Anterior cingulate cortex (tissue), 58 donors: ENCODE results near the gene TFEB.
"Not testable (repeated sequence)": the region's sequence is repeated elsewhere in the genome, so short reads cannot be mapped to it uniquely, and the experiment has no call there.

ENCODE experiments used
- DNase-seq, 58 donors: peaks; one replicate each; lab custom pipeline; 2025; lab: John Stamatoyannopoulos, UW

Gene TFEB

DNA sequence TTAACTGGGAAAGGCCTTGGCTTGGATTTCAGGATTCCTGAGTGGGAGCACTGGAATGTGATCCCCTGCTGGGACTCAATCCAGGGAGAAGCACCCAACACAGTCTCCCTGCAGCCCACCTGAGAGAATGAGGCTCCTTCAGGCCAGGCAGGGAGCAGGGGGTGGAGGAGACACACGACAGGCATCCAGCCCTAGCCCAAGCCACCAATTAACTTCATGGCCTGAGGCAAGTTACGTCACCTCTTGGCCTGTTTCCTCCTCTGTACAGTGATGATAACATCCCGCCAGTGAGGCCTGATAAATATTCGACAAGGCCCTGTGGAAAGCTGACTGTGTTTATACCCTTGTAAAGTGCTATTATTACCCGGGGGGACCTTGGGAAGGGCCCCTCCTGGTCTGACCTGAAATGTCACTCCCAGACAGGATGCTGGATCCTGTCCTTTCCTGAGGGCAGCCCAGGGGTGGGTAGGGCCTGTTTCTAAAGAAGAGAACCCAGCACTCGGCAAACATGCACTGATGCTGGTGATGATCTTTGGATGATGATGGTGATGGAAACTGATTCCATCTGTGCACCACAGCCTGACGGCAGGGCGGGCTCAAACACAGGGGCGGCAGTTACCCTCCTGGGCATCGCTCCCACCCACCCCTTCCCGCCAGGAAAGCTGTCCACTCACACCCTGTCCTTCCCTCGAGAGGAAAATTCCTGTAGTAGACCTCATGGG, 31.9 kb upstream of the TFEB start:
- no peak for DNase-seq

DNA sequence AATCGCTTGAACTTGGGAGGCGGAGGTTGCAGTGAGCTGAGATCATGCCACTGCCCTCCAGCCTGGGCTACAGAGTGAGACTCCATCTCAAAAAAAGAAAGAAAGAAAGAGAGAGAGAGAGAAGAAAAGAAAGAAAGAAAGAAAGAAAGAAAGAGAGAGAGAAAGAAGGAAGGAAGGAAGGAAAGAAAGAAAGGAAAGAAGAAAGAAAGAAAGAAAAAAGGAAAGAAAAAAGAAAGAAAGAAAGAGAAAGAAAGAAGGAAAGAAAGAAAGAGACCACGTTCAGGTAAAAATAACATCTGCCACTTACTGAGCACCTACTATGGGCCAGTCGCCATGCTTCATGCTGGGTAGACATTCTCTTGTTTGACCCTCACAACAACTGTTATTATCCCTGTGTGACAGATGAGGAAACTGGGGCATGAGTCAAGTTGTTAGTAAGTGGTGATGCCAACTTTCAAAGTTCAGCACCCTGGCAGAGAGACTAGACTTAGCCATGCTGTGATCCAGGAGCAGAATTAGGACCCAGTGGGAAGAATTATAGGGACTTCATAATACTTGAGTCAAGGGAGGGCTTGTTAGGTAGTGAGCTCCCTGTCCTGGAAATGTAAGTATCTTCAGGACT, 30.7 kb upstream of the TFEB start:
- DNase-seq: not testable (repeated sequence)

DNA sequence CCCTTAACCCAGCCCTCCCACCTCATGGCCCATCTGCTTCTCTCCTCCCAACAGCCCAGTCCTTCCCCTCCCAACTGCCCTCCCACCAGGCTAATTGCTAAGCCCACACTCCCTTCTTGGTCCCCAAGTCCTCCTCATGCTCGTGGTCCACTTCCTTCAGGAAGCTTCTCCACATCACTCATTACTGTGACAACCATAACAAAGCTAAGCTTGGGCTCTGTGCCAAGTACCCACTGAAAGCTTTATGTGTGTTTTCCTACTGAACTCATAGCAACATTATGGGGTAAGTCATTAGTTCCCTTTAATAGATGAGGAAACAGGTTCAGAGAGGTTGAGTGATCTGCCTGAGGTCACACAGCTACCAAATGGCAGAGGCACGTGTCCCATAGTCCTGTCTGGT, 28.1 kb upstream of the TFEB start:
- no peak for DNase-seq

DNA sequence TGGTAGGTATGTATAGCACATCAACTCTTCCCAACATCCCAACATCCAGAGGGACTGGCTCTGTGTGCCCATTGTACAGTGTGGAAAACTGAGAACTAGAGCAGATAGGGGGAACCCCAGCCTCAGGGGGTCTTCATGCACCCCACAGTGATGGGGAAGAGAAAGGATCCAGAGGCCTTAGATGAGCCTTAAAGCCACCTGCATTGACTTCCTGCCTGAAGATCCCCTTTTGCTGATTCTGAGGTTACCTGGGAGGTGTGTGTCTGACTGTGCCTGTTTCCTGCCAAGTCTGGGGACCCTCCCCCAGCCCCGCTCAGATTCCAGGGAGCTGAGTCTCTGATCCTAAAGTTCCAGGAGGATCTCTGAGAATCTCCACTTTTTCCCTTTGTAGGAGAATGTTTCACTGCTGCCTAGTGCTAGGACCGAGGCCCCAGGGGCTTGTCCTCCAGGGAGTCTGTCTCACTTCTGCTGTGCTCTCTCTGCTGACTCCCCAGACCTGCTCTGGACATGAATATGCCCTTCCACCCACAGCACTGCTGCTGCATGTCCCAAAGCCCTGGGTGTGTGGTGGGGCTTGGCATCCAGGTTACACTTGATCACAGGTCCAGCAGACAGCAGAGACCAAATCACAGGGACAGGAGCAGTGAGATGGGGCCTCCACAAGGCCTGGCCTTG, 24.6 kb upstream of the TFEB start:
- no peak for DNase-seq

DNA sequence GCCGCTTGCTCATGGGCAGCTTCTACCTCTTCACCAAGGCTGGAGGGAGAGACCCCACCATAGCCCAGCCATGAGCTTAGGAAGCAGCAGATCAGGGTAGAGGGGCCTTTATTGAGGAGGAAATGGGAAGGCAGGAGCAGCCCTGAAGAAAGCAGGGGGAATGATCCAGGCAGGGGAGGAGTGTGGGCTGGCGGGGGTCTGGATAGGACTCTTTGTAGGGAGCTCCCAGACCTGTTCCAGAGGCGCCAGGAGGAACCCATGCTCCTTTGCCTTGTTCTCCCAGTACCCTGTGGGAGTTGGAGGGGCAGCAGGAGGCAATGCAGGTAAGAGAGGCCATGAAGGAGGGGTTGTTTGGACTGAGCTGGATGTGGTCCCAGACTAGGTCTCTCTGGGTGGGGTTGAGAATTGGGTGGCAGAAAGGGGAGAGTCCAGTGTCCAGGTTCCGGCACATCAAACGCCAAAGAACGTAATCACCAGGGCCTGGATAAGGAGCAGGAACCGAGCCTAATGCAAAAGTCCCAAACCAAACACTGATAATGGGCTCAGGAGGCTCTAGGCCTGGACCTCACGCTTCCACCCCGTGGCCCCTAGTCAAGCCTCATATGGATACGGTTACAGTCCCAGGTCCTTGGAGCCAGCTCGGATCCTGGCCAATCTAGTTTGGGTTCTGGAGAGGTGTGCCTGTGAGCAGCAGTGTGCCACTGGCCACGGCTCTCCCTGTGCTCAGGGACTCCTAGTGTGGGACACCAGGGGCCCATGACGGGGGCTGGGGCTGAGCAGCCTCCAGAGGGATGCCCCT, 23.9 kb upstream of the TFEB start:
- no peak for DNase-seq

DNA sequence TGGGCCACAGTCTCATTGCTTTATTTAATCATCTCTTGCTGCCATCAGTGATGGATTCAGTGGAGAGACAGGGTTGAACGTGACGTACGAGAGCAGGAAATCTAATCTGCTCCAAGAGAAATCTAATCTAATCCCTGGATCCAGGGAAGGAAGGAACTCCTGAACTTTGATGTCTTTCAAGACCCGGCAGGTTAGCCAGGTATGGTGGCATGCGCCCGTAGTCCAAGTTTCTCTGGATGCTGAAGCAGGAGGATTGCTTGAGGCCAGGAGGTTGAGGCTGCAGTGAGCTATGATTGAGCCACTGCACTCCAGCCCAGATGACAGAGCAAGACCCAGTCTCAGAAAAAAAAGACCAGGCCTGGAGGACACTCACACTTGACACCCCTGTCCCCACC, 23.2 kb upstream of the TFEB start:
- DNase-seq: no peak

DNA sequence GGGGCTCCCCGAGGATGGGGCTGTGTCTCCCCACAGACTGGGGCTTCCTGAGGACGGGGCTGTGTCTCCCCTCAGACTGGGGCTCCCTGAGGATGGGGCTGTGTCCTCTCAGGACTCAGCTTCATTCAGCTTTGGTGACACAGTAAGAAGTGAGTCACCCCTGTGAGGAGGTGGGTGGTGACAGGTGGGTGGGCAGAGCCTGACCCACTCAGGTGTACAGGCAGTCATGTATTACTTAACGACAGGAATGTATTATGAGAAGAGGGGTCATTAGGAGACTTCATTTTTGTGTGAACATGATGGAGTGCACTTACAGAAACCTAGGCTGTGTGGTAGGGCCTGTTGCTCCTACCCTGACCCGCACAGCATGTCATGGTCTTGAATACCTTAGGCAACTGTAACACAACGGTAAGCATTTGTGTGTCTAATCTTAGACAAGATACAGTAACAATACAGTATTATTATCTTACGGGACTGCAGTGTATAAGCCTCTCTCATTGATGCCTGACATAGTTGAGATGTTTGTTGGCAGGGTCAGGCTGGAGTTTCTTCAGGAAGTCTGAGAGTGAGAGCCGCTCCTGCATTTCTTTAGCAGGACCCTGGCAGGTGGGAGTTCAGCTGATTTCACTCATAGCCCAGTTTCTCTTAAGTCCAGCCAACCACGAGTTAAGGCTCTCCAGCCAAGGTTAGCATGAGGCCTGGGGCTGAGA, 22.7 kb upstream of the TFEB start:
- DNase-seq: no peak

DNA sequence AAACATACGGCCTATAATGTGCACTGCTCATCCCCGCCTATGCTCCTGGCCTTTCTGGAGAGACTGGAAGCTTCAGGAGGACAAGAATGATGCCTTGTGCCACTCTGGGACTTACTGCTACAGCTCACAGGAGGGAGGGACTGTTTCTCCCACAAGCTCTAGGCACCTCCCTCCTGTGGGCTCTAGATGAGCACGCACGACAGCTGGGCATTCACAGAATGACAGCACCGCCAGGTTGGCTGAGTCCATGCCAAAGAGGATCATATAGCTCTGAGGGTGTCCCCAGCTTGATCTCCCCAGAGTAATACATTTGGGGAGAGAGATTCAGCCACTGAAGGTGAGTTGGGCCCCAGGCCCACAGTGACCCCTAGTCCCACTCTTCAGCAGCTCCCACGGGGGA, 21.9 kb upstream of the TFEB start:
- DNase-seq: no peak

DNA sequence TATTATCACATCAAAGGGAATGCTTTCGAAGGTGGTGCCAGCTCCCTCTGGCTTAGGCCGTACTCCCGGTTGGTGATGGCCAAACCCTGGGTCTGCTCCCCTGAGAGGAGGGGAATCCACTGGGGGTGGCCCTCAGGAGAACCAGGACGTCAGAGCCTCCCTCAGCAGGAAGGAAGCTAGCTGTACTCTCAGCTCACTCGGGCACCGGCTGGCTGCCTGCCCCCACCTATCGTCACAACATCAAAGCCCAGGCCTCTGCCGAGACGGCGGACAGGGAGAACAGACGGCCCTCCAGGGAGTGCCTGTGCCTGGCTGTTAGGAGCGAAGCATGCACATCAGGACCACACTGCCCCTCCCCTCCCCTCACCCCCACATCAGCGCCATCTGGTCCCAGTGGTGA, 20.9 kb upstream of the TFEB start:
- no peak for DNase-seq

DNA sequence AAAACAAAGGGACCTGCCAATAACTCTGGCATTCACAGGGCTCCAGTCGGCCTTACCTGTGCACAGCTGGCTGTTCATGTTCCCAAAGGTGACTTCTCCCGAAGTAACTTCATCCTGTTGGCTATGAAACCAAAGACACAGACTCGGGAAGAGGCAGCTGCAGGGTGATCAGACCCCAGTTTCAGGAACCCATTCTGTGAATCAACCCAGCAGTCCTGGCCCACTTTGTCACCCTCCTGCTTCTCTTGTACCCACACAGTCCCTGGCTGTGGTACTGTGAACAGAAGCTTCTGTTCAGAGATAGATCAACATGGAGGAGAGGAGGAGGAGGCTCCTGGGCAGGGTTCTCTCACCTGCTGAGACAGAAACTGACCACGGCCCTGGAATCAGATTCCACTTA, 20.5 kb upstream of the TFEB start:
- no peak for DNase-seq

DNA sequence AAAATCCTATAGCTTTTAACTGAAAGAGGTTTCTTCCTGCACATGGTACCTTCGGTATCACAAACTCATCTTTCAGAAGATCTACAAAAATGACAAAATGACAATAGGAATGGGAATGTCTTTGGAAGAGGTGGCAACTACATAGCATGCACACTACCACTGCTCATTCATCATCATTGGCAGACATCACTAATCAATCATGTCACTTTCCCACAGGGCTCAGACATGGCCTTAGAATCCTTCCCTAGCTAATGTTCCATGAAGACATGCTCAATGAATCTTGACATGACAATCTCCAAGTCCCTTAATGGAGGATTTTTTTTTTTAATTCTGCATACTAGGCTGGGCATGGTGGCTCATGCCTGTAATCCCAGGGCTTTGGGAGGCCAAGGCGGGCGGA, 15.0 kb upstream of the TFEB start:
- DNase-seq: no peak

DNA sequence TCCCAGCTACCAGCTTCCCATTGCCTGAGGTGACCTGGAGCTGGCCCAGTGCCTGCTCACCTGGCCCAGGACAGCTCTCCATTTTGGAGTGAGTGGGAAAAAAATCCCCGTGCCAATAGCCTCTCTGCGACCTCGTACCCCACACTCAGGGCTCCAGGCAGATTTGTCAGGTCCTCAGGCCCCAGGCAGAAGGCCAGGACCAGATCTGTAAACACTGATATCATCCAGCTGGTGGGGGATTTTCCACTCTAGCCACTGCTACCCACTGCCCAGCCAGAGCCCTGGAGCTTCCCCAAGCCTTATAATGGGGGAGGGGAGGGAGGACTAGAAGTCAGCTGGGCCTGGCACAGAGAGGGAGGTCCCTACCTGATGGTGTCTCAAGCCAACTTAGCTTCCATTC, 13.1 kb upstream of the TFEB start:
- no peak for DNase-seq

DNA sequence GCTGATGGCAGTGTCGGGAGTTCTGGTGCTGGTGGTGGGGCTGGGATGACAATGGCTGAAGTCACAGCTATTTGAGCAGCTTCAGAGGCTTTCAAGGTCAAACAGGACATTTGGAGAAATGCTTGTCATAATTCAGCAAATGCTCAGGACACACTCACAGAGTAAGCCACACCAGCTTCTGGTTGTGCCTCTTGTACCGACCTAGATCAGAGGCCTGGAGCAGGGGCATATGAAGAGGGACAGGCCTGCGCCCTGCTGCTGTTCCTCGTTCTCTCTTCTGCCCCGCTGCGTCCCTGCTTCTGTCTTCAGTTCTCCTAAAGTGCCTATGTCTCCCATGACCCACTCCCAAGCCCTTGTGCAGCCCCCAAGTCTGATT, 12.7 kb upstream of the TFEB start:
- DNase-seq: no peak

DNA sequence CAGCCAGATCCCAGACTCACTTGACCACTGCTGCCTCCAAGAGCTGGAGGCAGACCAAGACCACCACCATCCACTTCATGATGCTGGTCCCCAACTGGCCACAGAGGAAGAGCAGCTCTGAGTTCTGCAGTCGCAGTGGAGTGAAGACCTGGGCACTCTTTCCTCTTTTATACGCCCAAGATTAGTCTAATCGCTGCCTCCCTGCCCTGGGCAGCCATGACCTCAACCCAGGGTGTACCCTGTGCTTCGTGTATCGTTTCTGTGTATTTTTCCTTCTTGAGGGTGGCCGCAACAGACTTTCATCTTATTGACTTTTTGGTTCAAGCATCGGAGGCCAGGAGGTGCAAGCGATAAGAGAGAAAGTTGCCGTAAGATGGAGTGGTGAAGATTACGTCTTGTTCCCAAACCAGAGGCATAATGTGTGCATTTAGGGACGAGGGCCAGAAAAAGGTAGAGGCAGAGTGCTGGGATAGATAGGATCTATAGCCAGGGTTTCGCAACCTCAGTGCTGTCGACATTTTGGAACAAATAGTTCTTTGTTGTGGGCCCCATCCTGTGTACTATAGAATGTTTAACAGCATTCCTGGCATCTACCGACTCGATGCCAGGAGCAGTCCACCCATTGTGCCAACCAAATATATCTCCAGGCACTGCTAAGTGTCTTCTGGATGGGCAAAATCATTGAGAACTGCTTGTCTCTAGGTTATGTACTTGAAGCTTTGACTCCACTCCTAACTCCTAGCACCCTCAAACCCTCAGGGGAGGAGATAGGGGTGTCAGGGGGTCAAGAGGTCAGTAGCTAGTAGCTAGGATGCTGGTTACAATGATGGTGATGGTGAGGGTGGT, 12.1 kb upstream of the TFEB start, which contains the start of gene PGC:
TSS of gene PGC (minus strand) at position 142 of the 846 bp plus-strand sequence. CDS start at position 79, 63 bp downstream.
- no peak for DNase-seq

DNA sequence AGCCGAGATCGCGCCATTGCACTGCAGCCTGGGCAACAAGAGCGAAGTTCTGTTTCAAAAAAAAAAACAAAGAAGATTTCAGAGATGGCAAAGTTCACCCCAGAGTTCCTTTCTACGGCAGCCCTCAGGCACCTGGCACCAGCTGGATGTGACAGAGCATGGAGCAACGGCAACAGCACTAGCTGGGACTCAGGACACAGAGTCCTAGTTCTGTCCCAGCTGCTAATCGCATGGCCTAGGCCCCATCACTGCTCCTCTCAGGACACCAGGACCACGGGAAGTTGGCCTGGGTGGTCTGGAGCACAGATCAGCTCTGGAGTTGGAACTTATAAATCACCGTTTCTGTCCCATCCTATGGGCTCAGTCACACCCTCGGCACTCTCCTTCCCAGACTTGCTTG, 10.7 kb upstream of the TFEB start:
- no peak for DNase-seq

DNA sequence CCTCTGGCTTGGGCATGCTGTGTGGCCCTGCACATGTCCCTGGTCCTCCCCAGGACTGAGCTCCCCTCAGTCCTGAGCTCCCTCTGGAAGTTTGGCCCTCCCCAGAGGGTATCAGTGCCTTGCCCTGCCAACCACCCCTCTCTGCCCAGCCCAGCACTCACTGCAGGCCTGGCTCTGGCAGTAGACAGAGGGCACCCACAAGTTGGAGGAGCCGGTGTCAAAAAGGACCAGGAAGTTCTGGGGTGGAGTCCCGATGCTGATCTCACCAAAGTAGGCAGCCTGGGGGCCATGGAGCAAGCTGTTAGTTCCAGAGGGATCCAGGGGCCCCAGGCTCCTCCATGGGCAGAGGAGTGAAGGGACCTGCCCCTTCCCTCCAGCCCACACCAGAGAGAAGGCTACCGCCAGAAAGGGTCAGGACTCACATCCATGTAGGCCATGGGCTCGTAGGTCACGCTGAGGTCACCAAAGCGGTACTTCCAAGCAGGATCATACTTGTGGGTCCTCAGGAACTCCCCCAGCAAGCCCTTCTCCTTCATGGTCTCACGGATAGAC, 8.9 kb upstream of the TFEB start:
- DNase-seq: no peak

DNA sequence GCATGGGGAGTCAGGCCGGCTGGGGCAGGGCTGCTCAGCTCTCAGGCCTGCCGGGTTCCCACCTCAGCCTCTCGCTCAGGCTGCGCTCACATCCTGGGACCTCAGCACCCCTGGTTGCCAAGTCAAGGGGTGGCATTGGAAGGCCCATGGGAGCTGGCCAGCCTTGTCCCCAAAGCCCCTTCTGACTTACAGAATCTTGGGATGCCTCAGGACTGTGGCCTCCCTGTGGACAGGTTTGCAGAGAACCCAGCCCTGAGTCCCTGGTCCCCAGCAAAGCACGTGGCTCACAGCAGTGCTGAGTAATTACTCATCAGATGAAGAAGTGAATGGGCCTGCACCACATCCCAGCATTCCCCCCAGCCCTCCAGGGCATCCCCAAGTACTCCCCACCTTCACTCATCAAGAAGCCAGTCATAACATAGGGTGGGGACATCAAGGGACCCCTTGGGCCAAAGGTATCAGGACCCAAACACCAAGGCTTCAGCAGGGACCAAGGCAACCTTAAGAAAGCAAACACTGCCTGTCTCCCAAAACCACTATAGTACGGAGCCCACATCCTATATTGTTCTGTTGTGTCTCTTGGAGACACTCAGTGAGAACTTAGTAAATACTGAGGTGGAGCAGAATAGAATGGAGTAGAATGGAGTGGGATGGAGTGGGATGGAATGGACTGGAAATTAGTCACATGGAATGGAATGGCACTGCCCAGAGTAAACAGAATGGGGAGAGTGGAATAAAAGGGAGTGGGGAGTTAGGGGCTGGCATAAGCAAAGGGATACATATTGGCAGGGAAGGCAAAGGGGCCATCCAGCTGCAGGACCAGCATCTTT, 8.2 kb upstream of the TFEB start:
- DNase-seq: no peak
